ENCODE measurements around the gene TMEM201.

- TF ChIP-seq CTCF (IDR thresholded peaks at IDR 0.05) (no peak), FOXM1 (IDR thresholded peaks at IDR 0.05; ENCODE audit: low read depth) (no peak)
Observed at GRCh38 chr1:9609998-9610397, 21.3 kb downstream of the TMEM201 start.

Measured in SK-N-SH (cell line).